Activated B cell treated with CpG ODN at 0.5 μM for 24 hours (primary cell): ENCODE measurements around the gene USHBP1. TPM values are rescaled to one million over a fixed set of nuclear protein-coding genes. Genes with fewer than 3 reads are reported as not detected.
A peak's percentile ranks its signal among the peaks of the same experiment; 100 is the strongest.
"Not testable (repeated sequence)": the region's sequence is repeated elsewhere in the genome, so short reads cannot be mapped to it uniquely, and the experiment has no call there.

ENCODE experiments used
- ATAC-seq: fragments of 200-7000 bp; cut with Tn5 transposase; one replicate; pipeline ENCODE4 v1.10.0; 2021; ENCODE audit warnings: low read depth, mild to moderate bottlenecking, moderate library complexity
- CTCF ChIA-PET: fragments of 350-600 bp; sonication (Branson Sonifier 250); formaldehyde crosslinking; loops from one replicate; lab custom pipeline; 2021; ENCODE audit warnings: antibody characterized with exemption; lab: Charles Lee
- POLR2A ChIA-PET: fragments of 350-600 bp; sonication (Branson Sonifier 250); formaldehyde crosslinking; loops from one replicate; lab custom pipeline; 2021; ENCODE audit warnings: antibody characterized with exemption; lab: Charles Lee
- DNase-seq: peaks from one replicate; pipeline ENCODE4 v3.0.0; 2022
- H3K27ac Mint-ChIP-seq: one replicate; pipeline ENCODE4 v1.8.0; 2020; ENCODE audit warnings: mixed read lengths
- H3K27me3 Mint-ChIP-seq: one replicate; pipeline ENCODE4 v1.8.0; 2021; ENCODE audit warnings: mixed read lengths
- H3K36me3 Mint-ChIP-seq: one replicate; pipeline ENCODE4 v1.8.0; 2021; ENCODE audit warnings: low read depth, mixed read lengths
- H3K4me1 Mint-ChIP-seq: one replicate; pipeline ENCODE4 v1.8.0; 2021; ENCODE audit warnings: mixed read lengths
- H3K4me3 Mint-ChIP-seq: one replicate; pipeline ENCODE4 v1.8.0; 2020; ENCODE audit warnings: mild to moderate bottlenecking, mixed read lengths
- H3K9me3 Mint-ChIP-seq: one replicate; pipeline ENCODE4 v1.8.0; 2020; ENCODE audit warnings: mixed read lengths
- intact Hi-C: fragments of 100-400 bp; cut with micrococcal nuclease; formaldehyde crosslinking; loops from one replicate; pipeline ENCODE4 v1.15.1; 2024
- total RNA-seq: library from RNA; stranded (reverse); gene quantifications from 2 replicates; pipeline ENCODE4 v1.2.3, GENCODE V29; 2022
- TF ChIP-seq, protein P1 (sequence below): fragments of 200-600 bp; IDR thresholded peaks from one replicate; pipeline ENCODE4 v1.8.0; 2022; ENCODE audit warnings: antibody characterized with exemption, mild to moderate bottlenecking

USHBP1 gene
- total RNA-seq, 1 donor from 2014 or later: 0.42 TPM

DNA sequence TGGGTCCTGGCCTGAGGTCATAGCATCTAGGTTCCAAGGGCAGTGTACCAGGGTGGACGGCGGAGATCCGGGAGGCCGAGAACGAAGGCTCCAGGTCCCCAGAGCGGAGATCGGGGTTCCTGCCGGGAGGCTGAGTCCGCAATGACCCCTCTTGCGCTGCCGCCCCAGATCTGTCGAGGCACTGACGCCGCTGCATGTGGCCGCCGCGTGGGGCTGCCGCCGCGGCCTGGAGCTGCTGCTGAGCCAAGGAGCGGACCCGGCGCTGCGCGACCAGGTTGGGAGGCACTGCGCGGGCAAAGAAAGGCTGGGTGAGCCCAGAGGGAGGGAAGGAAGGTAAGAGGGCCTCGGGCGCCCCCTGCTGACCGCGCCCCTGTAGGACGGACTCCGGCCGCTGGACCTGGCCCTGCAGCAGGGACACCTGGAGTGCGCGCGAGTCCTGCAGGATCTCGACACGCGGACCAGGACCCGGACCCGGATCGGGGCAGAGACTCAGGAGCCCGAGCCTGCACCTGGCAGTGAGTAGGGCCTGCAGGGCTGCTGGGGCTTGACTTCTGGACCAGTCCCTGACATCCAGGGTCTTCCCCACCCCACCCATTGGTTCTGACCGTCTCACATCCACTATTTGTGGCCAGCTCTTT lies 18.1 kb upstream of the USHBP1 start:
- H3K27ac Mint-ChIP-seq: no peak overlapping the region
- peak; percentile 84 for ATAC-seq
- peaks cover 12% of the 10 kb centered on the region for H3K4me1 Mint-ChIP-seq
- ChIA-PET POLR2A (interaction anchor here (0.5 to 4.5 kb wide), 7 partner anchors 10 to 206 kb away, joined by 3 to 40 read pairs (median 5); partner anchors contain the start of genes BABAM1 and DDA1), CTCF (interaction anchor here (0.8 to 2.3 kb wide), 14 partner anchors 16 to 568 kb away, joined by 3 to 10 read pairs (median 4); no protein-coding TSS in a partner anchor)
- TF ChIP-seq, protein P1, sequence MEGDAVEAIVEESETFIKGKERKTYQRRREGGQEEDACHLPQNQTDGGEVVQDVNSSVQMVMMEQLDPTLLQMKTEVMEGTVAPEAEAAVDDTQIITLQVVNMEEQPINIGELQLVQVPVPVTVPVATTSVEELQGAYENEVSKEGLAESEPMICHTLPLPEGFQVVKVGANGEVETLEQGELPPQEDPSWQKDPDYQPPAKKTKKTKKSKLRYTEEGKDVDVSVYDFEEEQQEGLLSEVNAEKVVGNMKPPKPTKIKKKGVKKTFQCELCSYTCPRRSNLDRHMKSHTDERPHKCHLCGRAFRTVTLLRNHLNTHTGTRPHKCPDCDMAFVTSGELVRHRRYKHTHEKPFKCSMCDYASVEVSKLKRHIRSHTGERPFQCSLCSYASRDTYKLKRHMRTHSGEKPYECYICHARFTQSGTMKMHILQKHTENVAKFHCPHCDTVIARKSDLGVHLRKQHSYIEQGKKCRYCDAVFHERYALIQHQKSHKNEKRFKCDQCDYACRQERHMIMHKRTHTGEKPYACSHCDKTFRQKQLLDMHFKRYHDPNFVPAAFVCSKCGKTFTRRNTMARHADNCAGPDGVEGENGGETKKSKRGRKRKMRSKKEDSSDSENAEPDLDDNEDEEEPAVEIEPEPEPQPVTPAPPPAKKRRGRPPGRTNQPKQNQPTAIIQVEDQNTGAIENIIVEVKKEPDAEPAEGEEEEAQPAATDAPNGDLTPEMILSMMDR: peak; percentile 52
- H3K9me3 Mint-ChIP-seq: no peaks in the 10 kb centered on the region
- peaks cover 6% of the 10 kb centered on the region for H3K36me3 Mint-ChIP-seq
- peak overlapping the region; percentile 85 for H3K4me3 Mint-ChIP-seq
- intact Hi-C loops: loop anchor here (1.0 to 2.0 kb wide), 7 partner anchors 21 to 568 kb away; partner anchors contain the start of genes HAUS8 and MYO9B
- peak; percentile 79 for DNase-seq
- no peaks in the 10 kb centered on the region for H3K27me3 Mint-ChIP-seq

DNA sequence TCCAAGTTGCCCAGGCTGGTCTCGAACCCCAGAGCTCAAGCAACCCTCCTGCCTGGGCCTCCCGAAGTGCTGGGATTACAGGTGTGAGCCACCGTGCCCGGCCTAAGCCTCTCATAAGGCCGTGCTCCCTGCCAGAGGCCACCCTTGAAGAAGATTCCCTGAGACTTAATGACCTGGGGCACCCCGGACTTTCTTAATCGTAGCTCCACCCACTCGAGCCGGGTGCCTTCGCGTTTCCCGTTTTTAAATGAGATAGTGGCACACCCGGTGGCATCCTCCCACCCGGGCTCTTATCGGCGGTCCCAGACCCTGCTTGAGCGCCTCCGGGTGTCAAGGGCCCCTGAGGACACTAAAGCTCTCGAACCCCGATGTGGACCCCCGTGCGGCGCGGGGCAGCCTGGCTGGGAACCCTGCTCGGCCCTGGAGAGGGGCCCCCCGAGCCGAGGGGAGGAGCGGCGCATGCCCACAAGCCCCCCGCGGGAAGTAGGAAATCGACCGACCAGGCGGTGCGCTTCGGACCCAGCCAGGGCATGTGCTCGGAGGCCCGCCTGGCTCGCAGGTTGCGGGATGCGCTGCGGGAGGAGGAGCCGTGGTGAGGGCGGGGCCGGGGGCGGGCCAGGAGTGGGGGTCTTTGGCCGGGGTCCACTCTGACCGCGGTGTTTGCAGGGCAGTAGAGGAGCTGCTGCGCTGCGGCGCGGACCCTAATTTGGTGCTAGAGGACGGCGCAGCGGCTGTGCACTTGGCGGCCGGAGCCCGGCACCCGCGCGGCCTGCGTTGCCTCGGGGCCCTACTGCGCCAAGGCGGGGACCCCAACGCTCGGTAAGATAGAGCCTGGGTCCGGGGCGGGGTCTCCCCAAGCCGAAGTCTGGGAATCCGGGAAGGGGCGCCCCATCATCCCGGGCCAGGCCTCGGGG lies 17.1 kb upstream of the USHBP1 start, which contains the start of gene ANKLE1:
TSS of gene ANKLE1 (plus strand) at position 511 of the 914 bp plus-strand sequence. CDS start at position 531, 20 bp downstream.
- ATAC-seq: peak; percentile 68
- H3K4me3 Mint-ChIP-seq: peak within 1 kb of the TSS; percentile 85
- POLR2A ChIA-PET: interaction anchor here (0.6 to 4.5 kb wide), 15 partner anchors 8 to 1137 kb away, joined by 3 to 40 read pairs (median 5); partner anchors contain the start of genes BABAM1 and DDA1
- TF ChIP-seq, protein P1: no peak
- H3K4me1 Mint-ChIP-seq: peaks cover 12% of the 10 kb centered on the region
- H3K36me3 Mint-ChIP-seq: peaks cover 14% of the 10 kb centered on the region
- peak within 1 kb of the TSS; percentile 46 for H3K27ac Mint-ChIP-seq
- CTCF ChIA-PET: interaction anchor here (0.7 to 2.7 kb wide), 18 partner anchors 15 to 1066 kb away, joined by 3 to 19 read pairs (median 4); partner anchors contain the start of genes ABHD8, DDA1, MRPL34 and USHBP1
- intact Hi-C loops: loop anchor here (1.0 to 2.0 kb wide), 8 partner anchors 15 to 567 kb away; partner anchors contain the start of genes BABAM1, HAUS8 and MYO9B
- H3K27me3 Mint-ChIP-seq: no peaks in the 10 kb centered on the region
- DNase-seq: peak; percentile 69
- H3K9me3 Mint-ChIP-seq: no peaks in the 10 kb centered on the region

DNA sequence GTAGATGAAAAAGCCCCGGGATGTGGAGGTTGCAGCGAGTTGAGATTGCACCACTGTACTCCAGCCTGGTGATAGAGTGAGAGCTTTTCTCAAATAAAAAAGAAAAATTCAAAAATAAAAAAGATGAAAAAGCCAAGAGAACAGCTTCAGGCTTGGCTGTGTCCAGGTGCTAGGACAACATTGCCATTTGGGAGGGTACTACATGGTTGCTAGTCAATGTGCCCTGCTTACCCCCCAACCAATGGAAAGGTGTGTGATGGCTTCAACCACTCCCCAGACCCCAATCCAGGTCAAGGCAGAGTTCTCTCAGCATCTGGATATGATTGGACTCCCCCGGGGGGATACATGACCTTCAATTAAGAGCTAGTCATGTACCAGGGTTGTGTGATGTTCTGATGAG lies 14.9 kb upstream of the USHBP1 start:
- ATAC-seq (no peak), DNase-seq (no peak)
- Mint-ChIP-seq H3K36me3 (peaks cover 32% of the 10 kb centered on the region), H3K4me3 (no peak overlapping the region), H3K4me1 (peaks cover 12% of the 10 kb centered on the region), H3K9me3 (no peaks in the 10 kb centered on the region), H3K27me3 (no peaks in the 10 kb centered on the region), H3K27ac (no peak overlapping the region)
- intact Hi-C loops: no loop called here
- CTCF ChIA-PET: interaction anchor here (0.6 to 2.7 kb wide), 2 partner anchors 10 to 19 kb away, joined by 3 to 19 read pairs; no protein-coding TSS in a partner anchor
- POLR2A ChIA-PET: interaction anchor here (1.1 to 4.5 kb wide), 2 partner anchors 12 to 24 kb away, joined by 3 to 40 read pairs; partner anchors contain the start of genes ABHD8 and BABAM1
- TF ChIP-seq, protein P1: no peak

DNA sequence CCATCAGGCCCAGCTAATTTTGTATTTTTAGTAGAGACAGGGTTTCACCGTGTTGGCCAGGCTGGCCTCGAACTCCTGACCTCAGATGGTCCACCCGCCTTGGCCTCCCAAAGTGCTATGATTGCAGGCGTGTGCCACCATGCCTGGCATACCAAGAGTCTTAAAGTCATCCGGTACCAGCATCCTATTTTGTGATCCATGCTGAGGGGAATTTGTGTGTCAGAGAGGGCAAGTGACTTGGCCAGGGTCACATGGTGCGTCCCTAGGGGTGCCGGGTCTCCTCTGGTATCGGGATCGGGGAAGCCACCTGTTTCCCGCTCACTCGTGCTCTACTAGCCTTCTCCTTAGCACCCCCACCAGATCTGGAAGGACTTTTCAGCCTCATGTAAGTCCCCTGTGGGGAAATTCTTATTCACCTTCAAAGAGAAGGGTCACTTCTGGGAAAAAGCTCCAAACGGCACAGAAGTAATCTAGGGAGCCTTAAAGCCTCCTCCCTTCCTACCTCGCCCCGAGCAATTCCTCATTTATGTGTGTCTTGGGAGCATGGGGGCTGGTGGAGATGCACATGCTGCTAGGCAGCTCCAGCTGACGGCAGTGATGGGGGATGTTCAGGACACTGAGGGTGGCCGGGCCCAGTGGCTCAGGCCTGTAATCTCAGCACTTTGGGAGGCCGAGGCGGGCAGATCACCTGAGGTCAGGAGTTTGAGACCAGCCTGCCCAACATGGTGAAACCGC lies 11.1 kb upstream of the USHBP1 start:
- POLR2A ChIA-PET: interaction anchor here (0.8 kb wide), 1 partner anchor 9 kb away, joined by 3 read pairs; the partner anchor contains the start of gene BABAM1
- CTCF ChIA-PET: no interaction called here
- no peak for DNase-seq
- intact Hi-C loops: no loop called here
- Mint-ChIP-seq H3K4me3 (no peak overlapping the region), H3K4me1 (no peaks in the 10 kb centered on the region), H3K27ac (no peak overlapping the region), H3K27me3 (no peaks in the 10 kb centered on the region), H3K9me3 (no peaks in the 10 kb centered on the region), H3K36me3 (peaks cover 51% of the 10 kb centered on the region)
- TF ChIP-seq, protein P1: no peak
- no peak for ATAC-seq

GRCh38 chr19:17274892-17275291 lies 10.3 kb upstream of the USHBP1 start:
- H3K9me3 Mint-ChIP-seq, ATAC-seq, H3K27me3 Mint-ChIP-seq, H3K4me1 Mint-ChIP-seq, CTCF ChIA-PET, intact Hi-C loops, POLR2A ChIA-PET, DNase-seq, H3K27ac Mint-ChIP-seq, H3K4me3 Mint-ChIP-seq: not testable (repeated sequence)
- H3K36me3 Mint-ChIP-seq: peaks cover 58% of the 10 kb centered on the region
